Astrocyte of the hippocampus (primary cell): ENCODE measurements around the gene PIAS1.
"Not testable (repeated sequence)": the region's sequence is repeated elsewhere in the genome, so short reads cannot be mapped to it uniquely, and the experiment has no call there.

Source experiments
- DNase-seq: peaks from one replicate; pipeline ENCODE4 v3.0.0; 2011; ENCODE audit warnings: low read depth, low spot score

Gene PIAS1

DNA sequence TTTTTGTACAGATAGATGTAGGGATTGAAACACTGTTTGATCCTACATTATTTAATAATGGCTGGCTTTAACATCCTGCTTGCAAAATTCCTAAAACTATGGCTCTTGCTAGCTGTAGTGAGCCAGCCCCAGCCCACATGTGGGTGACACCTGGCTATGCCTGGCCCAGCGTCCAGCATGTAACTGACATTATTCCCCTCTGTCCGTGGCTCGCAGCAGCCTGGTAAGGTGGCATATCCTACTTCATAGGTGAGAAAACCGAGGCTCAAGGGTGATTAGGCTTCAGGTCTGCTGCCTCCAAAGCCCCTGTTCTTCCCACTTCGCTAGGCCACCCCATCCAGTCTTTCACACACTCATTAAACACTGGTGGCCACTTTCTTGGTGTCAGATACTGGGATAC, 149.4 kb downstream of the PIAS1 start:
- DNase-seq = no peak

- no peak for DNase-seq
These were observed 149.8 kb downstream of the PIAS1 start for GRCh38 chr15:68203956-68204355.

DNA sequence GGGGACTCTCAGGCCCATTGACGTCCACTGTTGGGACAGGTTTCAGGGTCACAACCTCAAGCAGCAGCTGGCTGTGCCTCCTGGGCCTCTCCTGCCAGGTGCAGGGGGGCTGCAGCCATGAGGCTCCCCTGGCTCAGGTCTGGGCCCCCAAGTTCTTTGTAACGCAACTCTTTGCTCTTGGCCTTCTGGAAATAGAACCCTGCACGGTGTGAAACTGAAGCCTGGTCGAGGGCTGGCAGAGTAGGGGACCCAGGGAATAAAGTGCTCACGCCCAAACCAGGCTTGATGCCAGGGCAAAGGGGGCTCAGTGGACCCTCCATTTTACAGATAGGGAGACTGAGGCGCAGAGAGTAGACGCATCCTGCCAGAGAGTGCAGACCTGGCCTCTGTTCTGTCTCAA, 150.2 kb downstream of the PIAS1 start:
- no peak for DNase-seq

GRCh38 chr15:68204776-68205557, 150.9 kb downstream of the PIAS1 start, which contains the start of gene CALML4:
CALML4 (minus strand) TSS chr15:68205332; CDS start chr15:68205247, 85 bp downstream.
- DNase-seq = peak; percentile 65

GRCh38 chr15:68205558-68205944, 151.4 kb downstream of the PIAS1 start:
- DNase-seq = no peak

- DNase-seq = no peak
These were observed 151.9 kb downstream of the PIAS1 start for GRCh38 chr15:68205954-68206539.

DNA sequence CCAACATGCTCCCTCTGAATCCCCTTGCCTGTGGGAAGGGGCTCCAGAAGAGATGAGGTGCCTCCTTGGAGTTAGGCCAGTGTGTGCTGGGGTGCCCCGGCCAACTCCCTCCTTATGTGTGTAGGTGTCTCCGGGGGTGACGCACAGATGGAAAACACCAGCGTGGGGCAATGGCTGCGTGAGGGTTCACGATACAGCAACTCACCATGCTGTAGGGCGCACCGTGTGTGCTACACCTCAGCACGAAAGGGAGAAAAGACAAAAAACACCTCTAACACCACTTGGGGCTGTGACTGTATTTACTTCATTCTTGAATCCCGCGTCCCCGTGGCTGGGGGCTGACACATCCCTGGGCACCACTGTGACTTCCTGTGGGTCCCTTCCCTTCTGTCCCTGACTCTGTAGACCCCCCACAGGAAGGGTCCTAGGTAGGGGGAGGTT, 152.6 kb downstream of the PIAS1 start:
- no peak for DNase-seq

GRCh38 chr15:68207176-68207935, 153.2 kb downstream of the PIAS1 start:
- DNase-seq = no peak

- no peak for DNase-seq
These were observed 154.0 kb downstream of the PIAS1 start for GRCh38 chr15:68208136-68208535.

DNA sequence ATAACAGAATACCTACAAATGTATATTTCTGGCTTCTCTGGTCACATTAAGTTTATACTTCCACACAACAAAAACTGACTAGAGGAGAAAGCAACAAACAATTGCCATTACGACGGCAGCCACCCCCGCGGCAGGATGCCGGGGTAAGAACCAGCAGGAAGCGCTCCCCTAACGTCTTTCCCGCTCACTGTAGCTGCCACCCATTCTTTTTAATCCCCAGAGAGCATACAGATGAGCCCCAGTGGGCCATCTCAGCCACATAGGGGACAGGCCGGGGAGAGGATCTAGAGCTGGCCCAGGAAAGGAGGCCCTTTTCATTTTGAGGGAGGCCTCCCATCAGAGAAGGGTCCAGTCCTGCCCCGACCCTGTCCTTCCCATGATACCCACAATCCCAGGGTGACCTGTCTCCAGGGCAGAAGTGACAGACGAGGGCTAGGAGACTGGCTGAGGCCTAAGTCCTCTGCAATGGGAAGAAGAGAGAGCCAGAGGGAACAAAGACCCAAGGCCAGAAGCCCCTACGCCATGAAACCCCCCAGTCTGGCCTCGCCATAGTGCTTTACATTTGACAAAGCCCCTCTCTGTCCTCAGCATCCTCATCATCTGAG, 154.6 kb downstream of the PIAS1 start:
- no peak for DNase-seq

GRCh38 chr15:68209272-68209671, 155.2 kb downstream of the PIAS1 start:
- no peak for DNase-seq

DNA sequence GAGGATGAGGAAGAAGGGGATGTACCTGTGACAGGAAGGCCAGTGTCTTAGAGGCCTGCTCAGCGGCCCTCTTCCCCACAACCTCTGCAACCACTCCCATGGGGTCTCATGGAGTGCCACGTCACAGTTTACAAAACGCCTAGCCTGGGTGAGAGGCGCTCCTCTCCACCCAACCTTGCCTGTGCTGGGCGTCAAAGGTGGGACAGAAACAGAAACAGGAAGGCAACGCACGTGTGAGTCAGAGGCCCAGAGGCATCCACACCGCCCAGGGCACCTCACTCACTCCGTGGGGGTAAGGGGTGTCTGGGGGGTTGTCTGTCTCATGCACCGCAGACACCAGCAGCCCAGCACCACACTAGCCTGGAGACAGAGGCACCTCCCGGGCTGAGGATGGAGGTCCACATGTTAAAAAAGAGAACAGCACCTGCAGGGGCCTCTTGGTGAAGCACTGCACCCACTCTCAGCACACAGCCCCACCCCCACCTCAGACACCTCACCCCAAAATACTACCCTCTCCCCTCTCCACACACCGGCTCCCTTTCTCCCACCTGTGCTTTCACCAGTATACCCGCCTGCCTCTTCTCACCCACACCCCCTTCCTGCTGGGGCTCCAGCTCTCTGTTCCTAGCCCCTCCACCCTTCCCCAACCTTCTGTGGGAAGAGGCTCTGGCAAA, 155.8 kb downstream of the PIAS1 start:
- DNase-seq = no peak

DNA sequence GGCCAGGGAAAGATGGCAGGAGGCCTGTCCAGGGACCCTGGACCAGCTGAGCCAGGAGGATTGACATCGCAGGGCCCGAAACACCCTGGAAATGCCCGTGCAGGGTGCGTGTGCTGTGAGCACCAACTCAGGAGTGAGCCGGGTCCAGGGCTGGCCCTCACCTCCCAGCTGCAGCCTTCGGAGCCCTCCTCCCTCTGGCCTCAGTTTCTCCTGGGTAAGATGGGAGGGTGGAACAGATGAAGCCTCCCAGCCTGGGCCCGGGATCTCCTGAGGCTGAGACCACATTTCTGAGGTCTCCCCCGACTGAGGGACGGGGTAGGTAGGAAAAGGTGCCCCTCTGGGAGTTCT, 156.3 kb downstream of the PIAS1 start:
- no peak for DNase-seq

DNA sequence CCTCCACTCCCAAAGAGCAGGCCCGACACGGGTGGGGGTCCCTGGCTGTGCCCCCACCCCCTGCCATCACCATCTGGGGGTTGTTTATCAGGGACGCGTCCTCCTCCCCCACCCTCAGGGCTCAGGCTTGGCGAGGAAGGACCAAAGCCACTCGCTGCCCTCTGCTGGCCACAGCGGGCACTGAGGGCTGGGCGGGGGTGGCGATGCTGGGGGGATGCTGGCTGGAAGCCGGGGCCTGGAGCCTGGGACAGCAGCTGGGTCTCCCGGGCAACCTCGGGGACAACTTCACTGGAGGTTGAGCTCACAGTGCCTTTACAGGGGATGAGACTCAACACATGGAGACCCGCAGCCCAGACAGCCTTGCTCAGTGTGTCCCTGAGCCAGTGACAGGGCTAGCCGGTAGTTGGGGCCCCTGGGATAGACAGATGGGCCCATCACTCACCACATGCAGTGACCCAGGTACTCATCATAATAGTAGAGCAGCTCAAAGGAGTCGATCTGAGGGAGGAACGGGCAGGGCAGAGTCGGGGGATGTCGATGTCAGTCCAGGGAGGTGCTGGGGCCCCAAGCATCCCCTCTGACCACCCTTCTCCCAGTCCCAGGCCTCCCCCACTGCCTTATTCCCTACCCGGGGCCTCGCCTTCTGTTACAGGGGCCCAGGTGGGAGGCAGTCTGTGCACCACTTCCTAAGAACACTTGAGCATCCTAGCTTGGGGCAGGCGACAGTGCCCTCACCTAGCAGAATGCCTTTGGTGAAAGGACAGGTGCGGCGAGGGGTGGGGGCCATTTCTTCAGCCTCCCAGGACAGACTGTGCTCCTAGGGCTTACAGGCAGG, 156.9 kb downstream of the PIAS1 start:
- DNase-seq = peak; percentile 84

DNA sequence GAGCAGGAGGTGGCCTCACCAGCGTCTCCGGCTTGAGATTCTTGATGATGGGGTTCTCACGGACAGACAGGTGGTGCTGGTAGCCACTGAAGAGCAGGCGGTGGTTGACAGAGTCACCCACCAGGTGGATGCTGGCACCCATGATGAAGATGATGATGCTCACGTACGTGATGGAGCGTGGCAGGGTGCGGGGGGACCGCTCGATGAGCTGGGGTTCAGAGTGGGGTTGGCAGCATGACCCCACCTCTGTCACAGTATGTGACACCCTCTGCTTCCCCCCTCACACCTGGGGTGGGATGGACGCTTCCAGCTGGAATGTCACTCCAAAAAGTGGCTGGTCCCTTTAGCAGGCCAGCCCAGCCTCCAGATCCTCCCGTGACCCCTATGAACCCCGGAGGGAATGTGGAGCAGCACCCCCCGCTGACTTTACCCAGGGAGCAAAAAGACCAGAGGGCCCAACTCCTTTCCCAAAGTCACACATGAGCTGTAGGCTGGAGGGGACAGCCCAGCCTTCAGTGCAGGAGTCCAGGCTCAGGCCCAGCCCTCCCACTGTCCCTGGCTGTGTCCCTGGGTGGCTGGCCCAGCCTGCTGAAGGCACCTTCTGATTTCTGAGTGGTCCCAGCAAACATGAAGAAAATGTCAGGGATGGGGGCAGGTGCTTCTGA, 157.7 kb downstream of the PIAS1 start:
- DNase-seq = no peak

DNA sequence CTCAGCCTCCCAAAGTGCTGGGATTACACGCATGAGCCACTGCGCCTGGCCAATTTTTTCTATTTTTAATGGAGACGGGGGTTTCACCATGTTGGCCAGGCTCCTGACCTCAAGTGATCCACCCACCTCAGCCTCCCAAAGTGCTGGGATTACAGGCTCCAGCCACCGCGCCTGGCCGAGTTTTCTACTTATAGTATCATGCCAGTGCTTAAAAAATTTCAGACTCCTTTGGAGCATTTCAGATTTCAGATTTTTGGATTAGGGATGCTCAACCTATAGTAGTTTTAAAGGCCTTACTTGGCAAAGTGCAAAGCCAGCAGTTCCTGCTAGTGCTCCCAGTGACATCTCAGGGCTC, 159.4 kb downstream of the PIAS1 start:
- not testable (repeated sequence) for DNase-seq

DNA sequence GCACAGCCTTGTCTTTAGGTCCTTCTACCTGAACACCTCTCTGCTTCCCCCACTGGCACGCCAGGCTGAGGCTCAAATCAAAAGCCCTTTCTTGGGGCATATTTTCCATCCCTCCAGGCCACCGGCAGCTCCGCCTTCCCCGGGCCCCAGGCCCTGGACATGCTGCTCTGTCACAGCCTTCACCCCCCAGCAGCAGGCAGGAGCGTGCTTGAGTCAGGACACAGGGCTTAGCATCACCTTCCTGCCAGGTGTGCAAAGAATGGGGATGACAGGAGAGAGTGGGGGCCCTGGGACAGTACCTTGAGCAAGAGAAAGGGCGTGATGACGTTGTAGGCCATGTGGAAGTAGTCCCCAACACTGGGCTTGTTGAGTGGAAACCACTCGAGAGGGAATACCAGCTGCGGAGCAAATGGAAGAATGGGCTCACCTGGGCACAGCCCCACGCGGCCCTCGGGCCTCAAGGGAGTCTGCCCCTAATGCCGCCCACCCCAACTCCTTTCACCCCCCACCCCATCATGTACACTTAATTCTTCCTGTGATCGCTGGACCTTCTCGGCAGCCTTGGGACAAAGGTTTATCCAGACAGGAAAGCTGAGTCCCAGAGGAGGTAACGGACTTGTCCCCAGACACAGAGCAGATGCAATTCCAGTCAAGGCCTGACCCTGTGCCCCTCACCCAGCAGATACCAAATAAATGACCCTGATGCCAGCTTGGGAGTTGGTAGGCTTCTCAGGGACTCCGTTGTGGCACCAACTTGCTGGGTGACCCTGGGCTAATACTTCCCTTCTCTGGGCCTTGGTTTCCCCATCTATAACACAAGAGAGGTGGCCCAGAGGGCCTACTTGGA, 160.1 kb downstream of the PIAS1 start:
- no peak for DNase-seq

DNA sequence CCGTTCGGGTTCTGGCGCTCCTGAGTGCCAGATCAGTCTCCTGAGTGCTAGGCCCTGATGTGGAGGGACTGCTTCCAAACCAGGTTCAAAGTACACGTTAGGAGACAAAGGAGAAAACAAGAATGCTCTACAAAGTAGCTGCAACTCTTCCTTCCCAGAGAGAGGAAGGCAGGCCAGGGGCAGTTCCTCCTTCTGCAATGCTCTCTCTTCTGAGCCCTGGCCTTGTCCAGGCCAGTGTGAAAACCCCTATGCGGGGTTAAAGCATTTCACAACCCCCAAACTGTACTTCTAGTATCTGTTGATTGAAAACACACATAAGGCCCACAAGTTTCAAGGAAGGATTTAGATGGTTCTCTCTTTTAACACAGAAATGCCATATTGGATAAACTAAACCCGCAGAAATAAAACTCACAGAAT, 160.7 kb downstream of the PIAS1 start:
- no peak for DNase-seq

GRCh38 chr15:68217341-68217740, 163.2 kb downstream of the PIAS1 start:
- DNase-seq = no peak
